ENCODE measurements around the gene ADAD2.

ADAD2 gene

DNA sequence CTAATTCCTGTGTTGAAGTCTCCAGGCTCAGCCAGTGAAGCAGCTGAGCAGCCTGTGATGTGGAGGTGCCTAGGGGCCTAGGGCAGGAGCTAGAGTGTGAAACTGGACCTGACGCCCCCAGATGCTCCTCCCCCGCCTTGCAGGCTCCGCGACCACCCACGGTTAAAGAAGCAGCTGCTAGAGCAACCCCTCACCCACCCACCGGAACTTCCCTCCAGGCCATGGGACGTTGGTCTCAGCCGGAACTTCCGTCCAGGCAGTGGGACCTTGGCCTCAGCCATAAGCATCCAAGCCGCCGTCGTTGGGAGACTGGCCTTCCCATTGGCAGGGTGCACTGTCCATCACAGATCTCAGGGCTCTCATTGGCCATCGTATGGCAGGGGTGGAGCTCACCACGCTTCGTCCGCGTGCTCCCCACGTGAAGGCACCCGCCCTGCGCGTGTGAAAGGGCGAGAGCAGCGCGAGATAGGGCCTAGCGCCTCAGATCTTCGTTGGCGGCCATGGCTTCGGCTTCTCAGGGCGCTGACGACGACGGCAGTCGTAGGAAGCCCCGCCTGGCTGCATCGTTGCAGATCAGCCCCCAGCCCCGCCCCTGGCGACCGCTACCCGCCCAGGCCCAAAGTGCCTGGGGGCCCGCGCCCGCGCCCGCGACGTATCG lies at the start of gene ADAD2:
ADAD2 (plus strand) TSS at position 427 of the 658 bp plus-strand sequence; CDS start at position 501, 74 bp downstream.
- no peak for DNase-seq

DNA sequence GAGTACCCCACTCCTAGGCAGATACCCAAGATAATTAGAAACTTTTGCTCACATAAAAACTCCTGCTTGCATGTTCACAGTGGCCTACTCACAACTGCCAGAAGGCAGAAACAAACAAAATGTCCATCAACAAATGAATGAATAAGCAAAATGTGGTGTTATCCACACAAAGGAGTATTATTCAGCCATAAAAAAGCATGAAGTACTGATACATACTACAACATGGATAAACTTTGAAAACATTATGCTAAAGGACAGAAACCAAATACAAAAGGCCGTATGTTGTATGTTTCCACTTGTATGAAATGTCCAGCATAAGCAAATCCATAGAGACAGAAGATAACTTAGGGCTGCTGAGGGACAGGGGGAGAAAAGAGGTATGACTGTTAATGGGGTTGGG lies 47.9 kb upstream of the ADAD2 start:
- no peak for DNase-seq

DNA sequence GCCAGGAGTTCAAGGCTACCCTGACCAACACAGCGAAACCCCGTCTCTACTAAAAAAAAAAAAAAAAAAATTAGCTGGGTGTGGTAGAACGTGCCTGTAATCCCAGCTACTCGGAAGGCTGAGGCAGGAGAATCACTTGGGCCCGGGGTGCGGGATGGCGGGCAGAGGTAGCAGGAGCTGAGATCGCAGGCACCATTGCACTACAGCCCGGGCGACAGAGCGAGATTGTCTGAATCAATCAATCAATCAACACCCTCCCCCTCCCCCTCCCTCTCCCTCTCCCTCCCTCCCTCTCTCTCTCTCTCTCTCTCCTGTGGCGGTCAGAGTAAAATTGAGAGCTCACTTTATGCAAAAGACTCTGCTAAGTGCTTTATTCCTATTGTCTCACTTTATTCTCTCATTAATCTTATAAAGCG lies 47.2 kb upstream of the ADAD2 start:
- DNase-seq: no peak

DNA sequence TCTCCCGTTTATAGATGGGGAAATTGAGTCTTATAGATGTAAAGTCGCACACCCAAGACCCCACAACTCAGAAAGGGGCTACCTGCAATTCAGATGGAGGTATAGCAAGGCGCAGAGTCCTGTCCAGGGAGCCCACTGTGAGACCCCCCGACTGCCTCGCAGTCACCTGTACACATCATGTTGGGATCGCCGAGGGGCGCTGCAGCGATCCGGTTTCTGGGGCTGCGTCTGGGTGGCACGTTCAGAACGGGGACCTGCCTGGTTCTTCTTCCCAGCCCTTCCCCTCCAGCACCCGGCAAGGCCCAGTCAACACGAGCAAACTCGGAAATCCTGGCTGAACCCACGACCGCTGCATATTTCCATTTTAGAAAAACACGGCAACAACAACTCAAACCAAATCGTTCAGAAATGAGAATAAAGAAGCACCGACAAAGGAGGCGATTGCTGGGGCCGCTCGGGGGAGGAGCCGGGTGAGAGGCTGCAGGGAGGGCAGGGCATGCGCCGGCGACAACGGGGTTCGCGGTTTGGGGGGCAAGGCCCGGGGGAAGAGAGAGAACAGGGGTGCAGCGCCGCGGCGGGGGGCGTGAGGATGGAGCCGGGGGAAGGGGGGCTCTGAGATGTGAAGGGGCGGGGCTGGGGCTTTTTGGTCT lies 46.6 kb upstream of the ADAD2 start:
- DNase-seq: peak; percentile 45

DNA sequence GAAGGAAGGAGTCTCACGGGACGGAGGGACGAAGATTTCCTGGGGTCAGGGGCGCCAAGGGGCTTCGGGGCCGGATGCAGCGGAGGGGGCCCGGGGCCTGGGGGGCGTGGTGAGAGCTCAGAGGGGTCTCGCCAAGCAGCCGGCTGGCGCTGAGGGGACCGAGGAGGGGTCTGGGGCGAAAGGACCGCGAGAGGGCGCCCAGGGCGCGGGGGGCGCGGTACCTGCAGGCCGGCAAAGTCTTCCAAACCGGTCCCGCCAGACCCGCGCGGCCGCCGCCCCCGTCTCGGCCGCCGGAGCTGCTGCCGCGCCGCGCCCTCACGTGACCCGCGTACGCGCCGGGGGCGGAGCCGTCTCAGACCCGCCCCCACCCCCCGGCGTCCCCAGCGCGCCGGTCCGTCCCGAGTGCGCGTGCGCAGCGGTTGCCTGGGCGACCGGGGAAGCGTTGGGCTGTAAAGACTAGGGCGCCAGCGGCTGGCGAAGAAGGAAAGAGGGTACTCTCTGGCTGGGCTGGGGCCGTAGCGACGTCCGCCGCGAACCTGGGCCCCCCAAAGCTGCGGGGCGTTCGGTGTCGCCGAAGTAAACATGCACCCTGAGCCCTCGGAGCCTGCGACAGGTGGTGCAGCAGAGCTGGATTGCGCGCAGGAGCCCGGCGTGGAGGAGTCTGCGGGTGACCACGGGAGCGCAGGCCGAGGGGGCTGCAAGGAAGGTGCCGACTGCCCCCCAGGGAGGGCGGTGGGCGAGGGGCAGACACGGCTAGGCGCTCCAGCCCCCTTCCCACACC lies 45.9 kb upstream of the ADAD2 start, which contains the start of the genes DNAAF1 and HSDL1:
DNAAF1 (plus strand) TSS at position 450 of the 781 bp plus-strand sequence; CDS start at position 583, 133 bp downstream.
HSDL1 (minus strand) TSS at position 319 of the 781 bp plus-strand sequence. CDS start 13,856 bp downstream, outside the sequence.
- DNase-seq: peak; percentile 95

DNA sequence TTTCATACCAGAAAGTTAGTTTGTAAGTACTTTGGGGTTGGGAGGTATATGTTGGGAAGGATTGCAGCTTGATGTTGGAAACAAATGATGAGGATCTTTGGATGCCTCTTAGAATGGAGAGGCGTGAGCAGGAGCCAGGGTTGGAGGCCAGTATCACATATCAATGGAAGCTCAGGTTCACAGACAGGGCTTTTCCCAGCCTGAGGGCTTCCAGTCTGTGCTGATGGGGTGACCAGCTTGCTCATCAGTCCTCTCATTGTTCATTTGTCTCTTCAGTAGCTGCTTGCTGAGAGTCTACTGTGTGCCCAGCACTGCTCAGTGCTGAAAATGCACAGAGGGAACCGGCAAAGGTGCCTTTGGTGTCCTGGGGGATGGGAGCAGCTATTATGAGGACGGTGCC lies 40.0 kb upstream of the ADAD2 start:
- DNase-seq: no peak

DNA sequence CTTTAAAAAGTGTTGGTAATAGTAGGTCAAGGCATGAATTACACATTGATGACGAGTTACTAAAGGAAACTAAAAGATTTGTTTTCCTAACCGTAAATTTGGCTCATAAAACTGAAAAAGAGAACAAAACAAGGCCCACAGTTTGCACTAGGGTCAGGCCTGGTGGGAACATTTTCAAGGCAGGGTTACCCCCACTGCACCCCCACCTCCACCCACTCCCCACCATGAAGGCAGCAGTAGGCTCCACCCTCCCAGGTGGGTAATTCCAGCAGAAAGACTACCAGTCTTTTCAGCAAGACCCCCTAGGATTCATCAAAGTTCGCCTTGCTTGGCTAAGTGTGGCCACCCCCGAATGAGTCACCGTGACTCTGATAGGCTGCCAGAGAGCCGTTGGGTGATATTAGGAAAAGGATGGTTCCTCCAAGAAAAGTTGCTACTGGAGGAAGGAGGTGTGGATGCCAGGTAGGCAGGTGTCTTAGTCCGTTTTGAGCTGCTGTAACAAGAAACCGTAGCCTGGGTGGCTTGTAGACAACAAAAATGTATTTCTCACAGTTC lies 37.2 kb upstream of the ADAD2 start:
- DNase-seq: no peak

DNA sequence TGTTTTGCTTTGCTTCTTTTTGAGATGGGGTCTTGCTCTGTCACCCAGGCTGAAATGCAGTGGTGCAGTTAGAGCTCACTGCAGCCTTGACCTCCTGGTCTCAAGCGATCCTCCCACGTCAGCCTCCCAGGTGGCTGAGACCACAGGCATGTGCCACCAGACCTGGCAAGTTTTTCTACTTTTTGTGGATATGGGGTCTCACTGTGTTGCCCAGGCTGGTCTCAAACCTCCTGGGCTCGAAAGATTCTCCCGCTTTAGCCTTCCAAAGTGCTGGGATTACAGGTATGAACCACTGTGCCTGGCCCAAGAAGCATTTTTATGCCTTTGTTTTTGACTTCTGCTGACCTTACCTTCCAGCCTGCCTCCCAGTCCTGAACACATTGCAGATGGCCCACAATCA lies 35.7 kb upstream of the ADAD2 start:
- DNase-seq: no peak

DNA sequence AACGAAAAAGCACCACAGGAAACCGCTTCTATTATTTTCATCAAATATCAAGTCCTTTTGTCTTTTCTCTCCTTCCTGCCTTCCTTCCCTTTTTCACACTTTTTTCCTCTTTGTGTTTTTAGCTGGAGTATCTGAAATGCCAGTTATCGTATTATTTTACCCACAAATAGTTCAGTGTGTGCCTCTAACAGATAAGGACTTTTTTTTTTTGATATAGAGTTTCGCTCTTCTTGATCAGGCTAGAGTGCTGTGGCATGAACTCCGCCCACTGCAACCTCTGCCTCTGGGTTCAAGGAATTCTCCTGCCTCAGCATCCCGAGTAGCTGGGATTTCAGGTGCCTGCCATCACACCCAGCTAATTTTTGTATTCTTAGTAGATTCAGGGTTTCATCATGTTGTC lies 35.2 kb upstream of the ADAD2 start:
- no peak for DNase-seq

DNA sequence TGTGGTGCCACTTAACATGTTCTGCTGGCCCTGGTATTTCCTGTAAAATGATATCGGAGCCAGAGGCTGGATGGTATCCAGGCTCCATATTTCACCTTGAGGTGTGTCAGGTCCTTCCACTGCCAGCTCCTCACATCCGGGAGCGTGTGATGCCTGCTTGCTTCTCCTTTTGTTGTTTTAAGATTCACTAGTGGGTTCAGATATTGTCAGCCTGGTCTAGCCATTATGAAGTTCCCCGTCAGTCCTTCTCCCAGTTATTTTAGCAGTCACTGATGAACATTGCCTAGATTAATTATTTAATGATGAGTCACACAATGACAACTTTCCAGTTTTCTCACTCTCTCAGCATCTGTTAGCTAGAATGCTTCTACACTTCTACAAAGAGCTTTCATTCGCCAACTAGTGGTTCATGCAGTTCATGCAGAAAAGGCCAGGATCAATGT lies 34.6 kb upstream of the ADAD2 start:
- DNase-seq: no peak

DNA sequence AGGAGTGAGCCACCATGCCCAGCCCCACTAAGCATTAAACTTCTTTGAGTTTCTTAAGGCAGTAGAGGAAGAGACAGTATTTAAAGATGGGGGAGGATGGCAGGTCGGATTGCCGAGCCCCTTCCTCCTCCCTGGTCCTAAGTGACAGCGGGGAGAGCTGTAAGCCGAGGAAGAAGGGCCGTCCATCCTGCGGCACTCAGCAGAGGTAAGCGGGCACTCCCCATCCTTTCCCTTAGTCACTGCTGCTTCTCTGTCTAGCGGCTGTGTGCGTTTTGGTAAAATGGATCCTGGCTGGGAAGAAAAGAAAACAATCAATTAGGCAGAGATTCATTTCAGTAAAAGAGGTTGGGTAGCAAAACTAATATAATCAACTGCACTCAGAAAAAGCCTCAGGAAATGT lies 31.9 kb upstream of the ADAD2 start:
- DNase-seq: no peak

DNA sequence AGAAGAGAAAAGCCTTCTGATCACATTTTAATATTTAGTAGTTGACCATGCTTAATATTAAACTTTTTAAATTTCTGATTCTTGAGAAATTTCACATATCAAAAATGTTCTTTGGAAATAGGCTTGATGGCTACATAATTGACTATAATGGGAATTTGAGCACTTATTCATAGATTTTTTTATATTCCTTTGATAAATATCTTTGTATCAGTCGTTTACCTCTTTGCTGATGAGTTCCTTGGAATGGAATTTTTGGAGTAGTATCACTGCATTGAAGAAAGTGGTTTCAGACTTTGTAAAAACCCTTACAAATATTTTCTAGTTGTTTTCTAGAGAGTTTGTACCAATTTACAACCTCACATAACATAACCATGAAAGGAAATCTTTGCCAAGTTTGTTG lies 31.2 kb upstream of the ADAD2 start:
- DNase-seq: no peak

DNA sequence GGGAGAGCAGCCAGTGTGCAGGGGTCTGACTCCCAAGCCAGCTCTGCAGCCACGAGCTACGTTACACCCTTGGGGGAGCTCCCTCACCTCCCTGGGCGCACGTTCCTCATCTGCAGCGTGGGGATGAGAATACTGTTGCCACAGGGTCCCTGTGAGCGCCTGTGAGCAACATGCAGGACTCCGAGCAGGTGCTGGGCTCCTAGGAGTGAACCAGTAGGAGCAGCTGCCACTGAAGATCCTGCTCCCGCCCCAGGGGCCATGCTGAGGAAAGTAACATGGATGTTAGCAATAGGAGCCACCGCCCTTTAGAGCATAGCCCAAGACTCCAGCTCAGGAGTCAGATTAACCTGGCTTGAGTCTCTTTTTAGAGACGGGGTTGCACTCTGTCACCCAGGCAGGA lies 29.9 kb upstream of the ADAD2 start:
- no peak for DNase-seq

DNA sequence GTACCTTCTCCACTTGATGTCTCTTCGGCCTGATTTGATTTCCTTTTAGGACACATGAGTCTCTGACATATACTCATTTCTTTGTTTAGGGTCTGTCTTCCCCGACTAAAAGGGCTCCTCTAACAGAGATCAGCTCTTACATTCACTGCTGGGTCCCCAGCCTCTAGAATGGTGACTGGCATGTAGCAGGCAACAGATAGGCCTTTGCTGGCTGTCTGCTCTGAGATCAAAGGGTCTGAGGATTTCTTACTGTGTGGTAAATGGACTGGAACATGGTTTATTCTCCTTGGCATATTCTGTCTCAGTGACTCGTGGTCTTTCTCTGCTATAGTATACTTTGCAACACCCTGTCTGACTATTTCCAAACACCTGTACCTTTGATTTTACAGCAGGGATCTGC lies 29.2 kb upstream of the ADAD2 start:
- no peak for DNase-seq

DNA sequence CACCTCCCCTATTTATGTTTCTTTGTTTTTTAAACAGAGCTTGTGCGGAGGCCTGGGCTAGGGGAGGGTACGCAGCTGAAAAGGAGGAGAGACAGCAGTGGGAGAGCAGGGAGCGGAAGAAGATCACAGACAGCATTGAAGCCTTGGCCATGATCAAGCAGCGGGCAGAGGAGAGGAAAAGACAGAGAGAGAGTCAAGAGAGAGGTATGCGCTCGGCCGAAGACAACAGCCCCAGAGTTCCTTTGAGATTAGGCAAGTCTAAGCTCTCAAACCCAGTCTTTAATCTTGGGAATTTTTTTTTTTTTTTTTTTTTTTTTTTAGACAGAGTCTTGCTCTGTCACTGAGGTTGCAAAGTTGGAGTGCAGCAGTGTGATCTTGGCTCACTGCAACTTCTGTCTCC lies 25.2 kb upstream of the ADAD2 start:
- DNase-seq: no peak

DNA sequence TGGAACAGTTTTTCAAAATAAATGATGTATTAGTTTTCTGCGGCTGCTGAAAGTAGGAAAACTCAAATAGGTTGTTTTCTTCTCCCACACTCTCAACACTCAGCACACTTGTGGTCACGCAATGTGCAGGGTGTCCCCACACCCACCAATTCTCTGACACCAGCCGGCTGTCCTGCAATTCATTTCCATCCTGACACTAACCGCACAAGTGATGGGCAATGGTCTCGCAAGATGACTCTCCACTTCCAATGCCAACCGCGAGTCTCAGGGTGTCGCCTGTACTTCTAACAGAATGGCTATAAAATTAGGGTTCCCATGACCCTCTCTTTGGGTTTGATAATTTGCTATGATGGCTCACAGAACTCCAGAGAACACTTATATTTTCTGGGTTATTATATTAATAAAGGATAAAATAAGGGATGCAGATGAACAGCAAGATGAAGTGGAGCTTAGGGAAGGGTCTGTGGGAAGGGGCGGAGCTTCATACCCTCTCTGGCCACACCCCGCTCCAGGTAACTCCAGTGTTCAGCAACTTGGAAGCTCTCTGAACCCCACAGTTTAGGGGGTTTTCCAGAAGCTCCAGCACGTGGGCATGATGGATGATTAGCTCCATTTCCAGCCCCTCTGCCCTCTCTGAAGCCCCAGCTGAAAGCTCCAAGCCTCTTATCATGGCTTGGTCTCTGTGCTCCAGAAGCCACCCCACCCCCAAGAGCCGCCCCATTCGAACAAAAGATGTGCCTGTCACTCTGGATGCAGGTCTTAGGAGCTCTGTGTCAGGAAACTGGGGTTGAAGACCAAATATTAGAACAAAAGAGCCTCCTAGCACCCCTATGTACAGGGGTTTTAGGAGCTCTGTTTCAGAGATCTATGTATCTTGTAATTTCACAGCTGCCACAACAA lies 23.9 kb upstream of the ADAD2 start:
- no peak for DNase-seq

DNA sequence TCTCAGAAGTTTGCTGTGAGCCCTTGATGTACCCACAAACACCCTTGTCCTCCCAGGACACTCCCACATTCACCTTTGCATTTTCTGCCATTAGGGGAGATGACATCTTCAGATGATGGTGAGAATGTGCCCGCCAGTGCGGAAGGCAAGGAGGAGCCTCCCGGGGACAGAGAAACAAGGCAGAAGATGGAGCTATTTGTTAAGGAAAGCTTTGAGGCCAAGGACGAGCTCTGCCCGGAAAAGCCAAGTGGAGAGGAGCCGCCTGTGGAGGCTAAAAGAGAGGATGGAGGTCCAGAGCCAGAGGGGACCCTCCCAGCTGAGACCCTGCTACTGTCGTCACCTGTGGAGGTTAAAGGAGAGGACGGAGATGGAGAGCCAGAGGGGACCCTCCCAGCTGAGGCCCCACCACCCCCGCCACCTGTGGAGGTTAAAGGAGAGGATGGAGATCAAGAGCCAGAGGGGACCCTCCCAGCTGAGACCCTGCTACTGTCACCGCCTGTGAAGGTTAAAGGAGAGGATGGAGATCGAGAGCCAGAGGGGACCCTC lies 21.1 kb upstream of the ADAD2 start:
- no peak for DNase-seq

DNA sequence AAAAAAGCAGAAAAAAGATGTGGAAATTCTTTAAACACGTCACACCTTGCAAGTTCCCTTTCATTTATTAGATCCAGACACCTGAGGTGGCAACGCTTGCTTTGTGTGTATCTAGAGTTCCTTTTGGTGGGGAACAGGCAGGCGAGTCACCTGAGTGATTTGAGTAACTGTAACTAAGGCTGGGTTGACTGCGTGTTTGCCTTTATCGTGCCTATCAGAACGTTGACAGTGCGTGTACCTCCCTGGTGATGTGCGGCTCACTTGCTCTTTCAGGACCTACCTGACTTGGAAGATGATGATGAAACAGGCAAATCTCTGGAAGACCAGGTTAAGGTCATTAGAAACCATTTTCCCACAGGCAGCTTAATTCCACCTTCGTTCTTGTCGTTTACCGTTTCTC lies 16.6 kb upstream of the ADAD2 start:
- DNase-seq: no peak

DNA sequence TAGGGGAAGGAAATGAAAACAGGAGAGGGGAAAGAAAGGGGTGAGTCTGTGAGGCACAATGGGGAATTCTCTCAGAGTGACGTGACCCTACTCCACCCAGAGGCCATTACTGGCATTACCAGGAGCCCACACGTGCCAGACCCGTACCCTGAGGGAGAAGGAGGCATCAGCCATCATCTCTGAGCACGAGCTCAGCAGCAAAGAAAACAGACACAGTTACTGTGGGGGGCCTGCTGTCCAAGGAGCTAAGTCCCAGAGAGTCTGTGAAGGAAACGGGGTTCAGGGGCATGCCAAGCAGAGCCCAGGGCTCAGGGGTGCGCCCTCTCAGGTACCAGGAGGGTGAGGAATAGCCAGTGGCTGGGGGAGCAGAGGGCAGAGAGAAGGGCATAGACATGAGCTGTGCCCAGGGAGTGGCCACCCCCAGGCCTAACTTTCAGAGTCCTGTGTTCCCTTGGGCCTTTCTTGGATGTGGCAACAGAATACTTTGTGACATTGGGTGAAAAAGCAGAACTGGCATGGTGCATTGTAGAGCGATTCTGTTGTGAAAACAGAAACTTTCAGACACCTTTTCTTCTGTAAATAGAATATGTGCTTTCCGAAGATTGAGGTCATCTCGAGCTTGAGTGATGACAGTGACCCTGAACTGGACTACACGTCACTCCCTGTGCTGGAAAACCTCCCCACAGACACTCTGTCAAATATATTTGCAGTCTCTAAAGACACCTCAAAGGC lies 15.4 kb upstream of the ADAD2 start:
- DNase-seq: peak; percentile 60

DNA sequence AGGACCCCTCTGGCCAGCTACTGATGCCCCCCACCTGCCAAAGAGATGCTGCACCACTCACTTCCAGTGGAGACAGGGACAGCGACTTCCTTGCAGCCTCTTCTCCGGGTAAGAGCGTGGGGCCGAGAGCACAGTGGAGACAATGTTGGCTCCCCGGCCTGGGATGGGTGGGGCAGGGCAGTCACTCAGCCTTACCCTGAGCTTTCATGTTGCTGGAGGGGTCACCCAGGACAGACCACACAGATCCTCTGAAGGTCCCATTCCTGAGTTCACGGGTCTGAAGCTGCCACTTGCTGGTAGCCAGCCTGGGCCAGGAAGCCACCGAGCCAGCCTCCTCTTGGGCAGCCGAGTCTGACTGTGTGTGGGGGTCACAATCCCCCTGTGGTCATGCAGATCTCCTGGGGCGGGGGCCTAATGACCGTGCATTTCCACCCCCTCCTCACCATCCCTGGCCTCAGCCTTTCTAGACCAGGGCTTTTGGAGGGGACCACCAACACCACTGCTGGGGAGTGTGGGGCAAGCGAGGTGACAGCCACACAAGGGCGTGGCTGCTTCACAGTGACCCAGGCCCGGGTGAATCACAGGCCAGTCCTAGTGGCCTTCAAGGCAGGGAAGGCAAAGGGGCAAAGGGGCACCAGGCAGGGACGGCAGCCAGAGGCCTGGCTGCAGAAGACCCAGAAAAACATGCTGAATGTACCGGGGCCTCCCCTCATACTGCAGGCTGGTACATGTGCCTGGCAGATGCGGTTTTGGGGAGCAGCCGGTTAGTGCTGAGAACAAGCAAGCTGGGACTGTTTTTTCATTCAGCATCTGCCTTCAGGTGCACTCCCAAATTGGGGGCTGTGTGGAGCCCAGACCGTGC lies 14.5 kb upstream of the ADAD2 start:
- DNase-seq: no peak
